NCI-H526 (cell line): ENCODE data around the gene NTRK3.

Experiments
- DNase-seq, 2 experiments: peaks; one replicate each; lab custom pipeline; 2025; lab: John Stamatoyannopoulos, UW

NTRK3 gene

DNA sequence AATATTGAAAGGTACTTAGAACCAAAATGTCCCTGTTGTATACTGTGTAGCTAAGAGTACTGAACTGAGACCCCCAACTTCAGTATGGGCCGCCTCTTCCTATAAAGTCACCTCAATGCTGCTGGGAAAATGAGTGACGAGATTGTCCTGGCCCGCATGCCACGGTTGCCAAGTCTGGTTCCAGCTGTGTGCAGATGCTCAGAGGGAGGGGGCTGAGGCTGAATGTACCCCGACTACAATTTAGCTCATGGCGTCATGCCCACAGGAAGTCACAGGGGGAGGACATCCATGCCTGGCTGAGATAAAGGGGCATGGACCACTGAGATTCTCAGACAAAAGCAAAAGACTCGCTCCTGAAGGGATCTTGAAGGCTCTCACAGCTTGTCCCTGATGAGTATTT, 271.1 kb downstream of the NTRK3 start:
- DNase-seq: no peak

DNA sequence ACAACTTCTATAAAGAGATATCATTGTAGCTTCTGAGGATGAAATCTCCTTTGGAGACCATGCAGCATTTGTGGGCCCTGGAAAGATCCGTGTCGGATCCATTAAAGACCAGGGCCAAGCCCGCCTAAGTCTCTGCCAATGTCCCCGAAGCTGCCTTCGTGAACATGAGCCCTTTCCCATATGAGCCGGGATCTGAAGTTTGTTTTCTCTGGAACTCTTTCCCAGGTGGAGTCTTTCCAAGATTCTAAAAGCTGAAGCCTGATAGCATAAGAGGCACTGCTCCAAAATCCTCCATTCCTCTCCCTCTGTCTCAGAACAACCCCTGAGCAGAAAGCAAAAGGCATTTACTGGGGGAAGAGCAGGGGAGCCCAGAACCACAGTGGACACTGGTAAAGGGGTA, 274.6 kb downstream of the NTRK3 start:
- no peak for DNase-seq

DNA sequence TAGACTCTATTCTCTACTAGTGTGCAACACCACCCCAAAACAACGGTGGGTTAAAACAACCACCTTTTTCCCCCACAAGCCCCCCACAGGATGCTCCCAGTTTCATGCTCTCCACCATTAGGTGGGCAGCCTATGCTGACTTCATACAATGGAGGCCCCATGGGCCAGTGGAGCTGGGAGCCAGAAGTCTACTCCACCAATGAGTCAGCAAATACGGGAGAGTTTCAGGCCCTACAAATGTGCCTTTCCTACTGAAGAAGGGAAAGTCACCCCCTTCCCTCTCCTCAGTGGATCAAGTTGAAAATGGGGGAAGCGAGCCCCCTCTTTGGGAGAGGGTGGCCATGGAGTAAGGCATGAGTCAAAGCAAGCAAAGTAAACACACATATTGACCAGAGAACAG, 278.6 kb downstream of the NTRK3 start:
- no peak for DNase-seq

DNA sequence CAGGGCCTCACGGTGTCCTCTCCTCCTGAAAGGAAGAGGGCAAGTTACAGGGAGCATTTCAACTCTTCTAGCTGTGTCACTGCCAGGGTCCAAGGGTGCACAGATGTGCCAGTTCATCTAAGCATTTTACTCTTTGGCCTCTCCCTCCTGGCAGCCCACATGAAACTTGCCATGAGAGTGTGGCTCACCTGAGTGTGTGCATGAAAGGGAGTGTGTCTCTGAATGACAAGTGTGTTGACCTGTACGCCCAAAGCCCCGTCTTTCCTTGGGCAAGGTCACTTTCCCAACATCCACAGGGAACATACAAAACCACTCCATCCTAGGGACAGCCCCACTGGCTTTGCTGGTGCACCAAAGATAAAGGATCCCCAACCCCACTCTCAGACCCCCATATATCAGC, 280.0 kb downstream of the NTRK3 start:
- no peak for DNase-seq

DNA sequence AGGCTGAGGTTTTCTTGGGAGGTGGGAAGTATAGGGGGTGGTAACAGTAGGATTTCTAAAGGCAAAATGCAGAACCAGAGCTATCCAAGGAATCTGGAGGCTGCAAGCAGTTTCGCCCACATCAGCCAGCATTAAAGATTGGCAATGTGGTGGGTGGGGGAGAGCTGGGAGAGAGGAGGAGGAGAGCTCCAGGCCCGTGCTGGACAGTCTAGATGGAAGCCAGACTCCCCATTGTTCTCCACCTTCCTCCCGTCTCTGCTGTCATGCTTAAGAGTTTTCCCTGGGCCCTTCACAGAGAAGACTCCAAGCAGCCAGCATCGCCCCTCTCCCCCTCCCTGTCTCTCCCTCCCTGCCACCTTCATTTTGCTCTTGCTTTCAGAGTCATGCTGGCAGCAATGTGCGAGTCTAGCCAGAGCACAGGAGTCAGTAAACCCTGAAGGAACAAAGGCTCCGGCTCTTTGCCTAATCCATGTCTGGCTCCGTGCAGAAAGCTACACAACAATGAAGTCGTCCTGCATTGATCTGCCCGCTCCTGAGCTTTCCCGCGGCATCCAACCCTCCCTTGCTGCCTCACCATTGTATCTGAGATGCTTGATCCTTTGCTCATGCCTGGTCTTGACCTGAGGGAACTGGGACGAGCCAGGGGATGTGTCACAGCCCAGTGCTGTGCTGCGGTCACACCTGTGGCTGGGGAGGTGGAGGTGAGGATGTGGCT, 282.9 kb downstream of the NTRK3 start:
- DNase-seq: no peak

DNA sequence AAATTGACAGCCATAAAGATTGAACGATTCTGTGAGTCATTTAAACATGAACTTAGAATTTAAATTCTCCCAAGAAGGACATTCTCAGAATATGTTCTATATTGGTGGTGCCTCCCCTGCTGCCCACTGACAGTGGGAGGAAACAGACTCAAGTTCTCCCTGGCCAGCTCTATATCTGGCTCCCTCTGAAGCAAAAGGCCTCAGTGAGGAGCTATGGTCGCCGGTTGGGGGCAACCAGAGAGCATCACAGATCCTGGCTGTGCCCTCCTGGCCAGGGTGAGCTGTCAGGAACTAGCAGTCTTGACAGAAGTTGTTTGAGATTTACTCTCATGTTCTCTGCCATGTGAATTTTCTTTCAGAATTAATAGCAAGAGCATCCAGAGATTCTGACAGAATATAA, 285.5 kb downstream of the NTRK3 start:
- DNase-seq: no peak

DNA sequence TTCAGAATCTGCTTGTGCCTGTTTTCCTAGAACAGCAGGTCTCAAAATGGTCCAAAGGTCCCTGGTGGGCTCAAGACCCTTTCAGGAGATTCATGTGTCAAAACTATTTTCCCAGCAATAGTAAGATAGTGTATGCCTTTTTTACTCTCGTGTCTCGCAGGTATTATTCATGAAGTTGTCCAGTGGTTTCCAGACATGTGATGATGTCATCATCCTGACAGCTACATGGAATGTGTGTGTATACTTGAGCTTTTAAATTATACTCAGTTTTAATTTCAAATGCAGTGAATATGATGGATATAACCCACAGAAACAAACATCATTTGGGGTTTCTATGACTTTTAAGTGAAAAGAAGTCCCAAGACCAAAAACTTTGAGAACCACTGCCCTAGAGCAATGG, 288.6 kb downstream of the NTRK3 start:
- no peak for DNase-seq

DNA sequence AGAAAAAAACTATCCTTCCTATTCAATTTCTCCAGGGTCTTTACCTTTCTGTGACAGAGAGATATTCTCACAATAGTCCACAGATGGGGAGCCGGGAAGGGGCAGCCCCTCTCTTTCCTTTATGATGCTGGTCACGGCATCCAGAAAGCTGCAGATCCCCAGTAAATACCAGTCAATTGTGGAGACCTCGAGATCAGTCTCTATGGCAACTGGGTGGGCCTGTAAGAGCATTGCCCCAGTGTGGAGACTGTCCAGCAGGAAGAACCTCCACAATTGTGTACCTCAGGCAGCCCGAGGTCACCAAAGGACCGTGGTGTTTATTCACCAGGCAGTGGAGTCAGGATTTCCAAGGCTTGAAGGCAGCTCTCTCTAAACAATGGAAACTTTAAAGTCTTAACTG, 291.2 kb downstream of the NTRK3 start:
- DNase-seq: no peak

DNA sequence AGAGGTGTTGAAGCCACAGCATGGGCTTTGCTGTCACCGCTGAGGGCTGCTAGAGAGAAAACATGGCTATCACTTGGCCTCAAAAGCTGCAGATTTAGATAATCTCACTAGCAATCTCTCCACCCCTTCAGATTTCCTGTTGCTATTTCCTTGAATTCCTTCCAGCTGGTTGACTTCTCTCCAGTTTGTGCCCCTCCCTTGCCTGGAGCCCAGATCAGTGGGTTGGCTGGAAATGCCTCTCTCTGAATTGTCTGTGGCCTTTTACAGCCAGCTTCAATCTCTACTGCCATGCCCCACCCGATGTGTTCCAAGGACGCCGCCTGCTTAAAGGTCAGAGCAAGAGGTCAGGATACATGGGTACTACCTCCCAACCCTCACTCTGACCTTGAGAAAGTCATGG, 294.1 kb downstream of the NTRK3 start:
- no peak for DNase-seq

DNA sequence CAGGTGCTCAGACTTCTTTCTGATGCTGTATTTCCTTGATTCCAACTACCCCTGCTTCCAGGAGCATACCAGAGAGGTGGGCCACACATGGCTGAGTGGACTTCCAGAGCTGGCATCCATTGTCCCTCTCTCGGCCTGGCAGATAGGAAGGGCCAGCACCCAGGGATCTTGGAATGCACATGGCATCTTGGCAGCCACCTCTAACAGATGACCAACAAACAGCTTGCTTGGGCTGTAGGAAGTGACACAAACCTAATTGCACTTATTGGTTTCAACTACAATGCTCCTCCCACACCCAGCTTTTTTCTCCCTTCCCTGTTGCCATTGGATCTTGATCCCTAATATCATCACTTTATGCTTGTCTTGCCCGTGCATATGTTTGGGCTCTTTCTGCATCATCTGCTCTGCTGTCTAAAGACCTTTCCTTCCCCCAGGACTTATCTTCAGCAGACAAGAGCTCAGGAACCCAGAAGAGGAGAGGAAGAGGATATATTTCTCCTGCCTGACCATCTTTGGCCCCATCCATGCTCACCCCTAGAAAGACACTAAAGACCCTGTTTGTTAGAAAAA, 294.6 kb downstream of the NTRK3 start:
- DNase-seq: no peak

DNA sequence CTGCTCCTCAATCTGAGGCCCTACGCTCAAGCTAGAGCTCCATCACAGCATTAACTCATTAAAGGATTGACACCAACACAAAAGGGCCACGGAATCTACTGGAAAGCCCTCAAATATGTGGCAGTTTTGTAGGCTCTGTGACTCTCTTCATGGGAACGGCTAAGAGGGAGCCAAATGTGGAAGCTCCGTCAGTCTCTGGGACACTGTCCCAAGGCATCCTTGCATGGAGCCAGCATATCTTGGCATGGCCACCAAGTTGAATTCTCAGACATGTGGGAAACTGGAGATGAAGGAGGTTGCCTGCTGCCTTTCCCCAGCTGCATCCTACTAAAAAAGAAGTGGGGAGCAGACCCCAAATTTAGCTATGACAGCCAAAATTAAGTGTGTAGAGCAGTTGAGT, 296.9 kb downstream of the NTRK3 start:
- DNase-seq: no peak

DNA sequence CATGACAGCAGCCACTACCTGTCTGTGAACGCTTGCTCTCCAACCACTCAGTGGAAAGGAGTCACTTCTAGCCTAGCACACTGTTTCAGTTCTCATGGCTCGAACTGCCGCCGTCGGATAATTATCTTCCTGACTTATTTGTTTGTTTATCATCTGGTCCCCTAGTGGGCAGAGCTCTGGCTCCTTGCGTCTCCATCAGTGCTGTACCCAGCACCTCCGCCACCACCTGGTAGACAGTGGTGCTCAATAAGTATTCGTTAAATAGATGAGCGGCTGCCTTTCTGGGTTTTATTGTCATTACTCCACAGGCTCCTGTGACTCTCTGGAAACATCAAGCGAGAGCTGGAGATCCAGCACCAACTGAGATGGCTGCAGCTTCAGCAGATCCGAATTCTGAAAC, 297.5 kb downstream of the NTRK3 start:
- DNase-seq: no peak

DNA sequence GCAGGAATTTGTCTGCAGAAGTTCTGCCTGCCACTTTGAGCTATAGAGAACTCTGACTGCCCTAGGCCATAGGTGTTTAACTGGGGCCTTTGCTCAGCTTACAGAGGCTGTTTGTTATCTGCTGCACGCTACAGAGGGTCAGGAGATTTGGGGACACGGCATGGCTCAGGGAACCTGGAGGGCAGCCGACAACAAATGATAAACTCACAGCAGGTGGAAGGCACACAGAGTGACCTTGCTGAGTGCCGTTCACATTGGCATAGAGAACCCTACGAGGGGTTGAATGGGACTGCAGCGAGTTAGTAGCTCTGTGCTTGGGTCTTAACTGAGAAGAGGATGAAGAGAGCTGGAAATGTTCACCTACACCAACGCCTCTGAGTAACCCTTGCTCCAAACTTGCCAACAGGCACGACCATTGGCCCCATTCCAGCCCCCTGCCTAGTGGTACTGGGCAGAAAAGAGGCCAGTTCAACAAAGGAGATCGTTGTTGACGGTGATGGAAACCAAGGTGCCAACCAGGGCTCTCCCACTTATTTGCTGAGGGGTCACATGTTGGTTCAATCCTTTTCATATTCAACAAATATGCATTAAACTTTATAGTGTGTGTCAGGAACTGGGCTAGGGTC, 301.1 kb downstream of the NTRK3 start:
- DNase-seq: no peak

DNA sequence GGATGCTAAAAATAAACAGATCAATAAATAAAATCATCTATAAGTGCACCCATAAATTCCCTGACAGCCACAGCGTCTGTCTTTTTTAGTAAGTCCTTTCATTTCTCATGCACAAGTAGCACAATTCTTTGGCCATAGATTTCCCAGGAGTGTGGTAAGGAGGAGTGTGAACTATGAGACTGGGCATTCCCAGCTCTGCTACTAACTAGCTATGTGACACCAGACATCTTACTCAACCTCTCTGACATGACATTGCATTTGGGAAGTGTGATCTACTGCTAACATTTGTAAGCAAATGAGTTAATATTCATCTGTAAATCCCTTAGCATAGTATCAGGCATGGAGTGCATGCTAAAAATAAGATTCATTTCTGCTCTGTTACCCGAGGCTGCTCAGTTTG, 301.7 kb downstream of the NTRK3 start:
- DNase-seq: no peak

DNA sequence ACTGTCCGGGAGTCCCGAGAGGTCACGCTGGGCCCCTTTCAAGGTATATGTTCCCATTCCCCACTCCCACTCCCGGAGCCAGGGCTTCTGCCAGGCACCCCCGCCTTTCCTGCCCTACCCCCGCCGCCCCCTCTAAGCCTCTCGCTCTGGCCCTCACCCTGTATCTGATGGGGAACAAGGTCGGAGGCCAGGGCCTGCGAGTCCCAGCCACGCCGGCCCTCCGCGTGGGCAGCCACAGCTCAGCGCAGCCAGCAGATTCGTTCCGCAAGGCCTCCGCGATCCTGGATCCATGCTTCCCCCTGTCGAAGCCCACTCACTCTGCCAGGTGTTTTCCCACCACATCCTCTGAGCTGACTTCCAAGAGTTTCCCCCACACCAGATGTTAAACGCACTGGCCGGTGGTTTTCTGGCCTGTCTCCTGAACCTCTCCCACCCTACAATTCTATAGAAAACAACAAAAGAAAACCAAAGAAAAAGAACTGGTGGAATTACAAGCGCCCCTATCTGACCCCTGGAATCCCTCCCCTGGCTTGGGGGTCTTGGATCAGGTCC, 303.7 kb downstream of the NTRK3 start:
- no peak for DNase-seq

DNA sequence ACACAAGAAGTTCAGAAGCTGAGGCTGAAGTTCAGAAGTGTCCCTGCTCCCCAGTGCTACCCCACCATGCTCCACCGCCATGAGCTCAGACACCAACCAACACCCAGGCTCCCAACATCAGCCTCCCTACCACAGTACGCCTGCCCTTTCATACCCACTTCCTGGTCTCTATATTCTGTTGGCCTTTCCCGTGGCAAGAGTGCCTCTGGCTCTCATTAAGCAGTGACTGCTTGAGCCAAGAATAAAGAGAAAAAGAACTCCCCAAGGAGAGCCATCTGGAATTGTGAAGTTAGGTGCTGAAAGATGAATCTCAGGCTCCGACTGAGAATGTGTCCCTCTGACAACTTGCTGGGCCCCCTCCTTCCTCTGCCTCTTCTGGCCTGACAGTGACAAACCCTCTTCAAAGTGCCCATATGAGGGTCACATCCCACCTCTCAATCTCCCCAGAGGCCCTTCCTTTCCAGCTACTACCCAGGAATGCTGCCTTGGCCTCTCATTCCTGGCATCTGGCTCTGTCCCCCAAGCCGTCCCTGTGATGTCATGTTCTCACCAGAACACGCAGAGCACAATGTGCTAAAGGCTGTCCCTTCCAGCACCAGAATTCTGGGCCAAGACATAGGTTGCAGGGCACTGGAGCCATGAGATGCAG, 306.8 kb downstream of the NTRK3 start:
- DNase-seq: no peak

DNA sequence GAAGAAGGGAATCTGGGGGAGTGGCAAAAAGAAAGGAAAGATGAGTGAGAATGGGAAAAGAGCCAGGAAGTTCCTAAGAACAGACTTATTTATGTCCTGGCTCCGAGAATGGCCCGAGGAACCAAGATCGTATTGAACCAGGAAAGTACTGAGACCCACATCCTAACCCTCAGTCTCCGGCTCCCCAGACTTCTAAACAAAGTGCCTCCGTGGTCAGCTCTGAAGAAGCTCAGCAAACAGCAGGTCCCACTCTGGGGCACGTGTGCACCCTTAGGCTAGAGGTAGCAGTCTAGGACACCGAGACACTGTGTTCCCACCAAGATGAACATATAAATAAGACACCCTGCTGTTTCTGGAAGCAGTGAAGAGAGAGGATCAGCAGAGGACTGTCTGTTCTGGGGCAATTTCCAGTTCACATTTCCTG, 307.4 kb downstream of the NTRK3 start:
- no peak for DNase-seq

DNA sequence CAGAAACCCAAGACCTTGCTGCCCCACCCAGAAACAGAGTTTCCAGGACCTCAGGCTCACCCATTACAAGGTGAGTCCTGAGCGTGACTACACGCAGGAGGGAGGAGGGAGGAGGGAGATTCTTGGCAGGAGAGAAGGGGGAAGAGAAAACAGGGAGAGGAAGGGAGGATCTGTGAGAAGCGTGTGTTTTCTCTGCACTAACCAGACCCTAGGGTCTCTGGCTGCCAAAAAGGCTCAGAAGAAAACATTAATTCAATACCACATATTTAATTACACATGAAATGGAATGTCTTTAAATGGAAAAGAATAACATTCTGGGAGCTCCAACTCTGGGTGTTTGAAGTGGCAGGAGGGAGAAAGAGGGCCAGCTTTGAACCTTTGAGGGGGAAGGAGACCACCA, 309.0 kb downstream of the NTRK3 start:
- DNase-seq: no peak

DNA sequence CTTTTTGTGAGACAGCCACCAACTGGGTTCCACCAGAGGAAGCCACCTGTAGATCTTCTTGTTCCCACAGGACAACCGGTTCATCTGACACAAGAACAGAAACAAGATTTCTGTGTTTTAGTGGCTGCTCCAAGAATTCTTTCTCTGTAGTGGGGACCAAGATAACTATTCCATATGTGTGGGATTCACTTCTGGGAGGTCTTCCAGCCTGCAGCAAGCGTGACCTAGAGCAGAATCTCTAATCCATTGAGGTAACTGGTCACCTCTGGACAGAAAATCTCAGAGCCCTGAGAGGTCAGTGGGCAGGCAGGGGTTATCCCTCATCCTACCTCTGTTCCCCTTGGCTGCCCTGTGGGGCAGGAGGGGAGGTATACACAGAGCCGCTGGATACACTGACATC, 311.3 kb downstream of the NTRK3 start:
- no peak for DNase-seq

DNA sequence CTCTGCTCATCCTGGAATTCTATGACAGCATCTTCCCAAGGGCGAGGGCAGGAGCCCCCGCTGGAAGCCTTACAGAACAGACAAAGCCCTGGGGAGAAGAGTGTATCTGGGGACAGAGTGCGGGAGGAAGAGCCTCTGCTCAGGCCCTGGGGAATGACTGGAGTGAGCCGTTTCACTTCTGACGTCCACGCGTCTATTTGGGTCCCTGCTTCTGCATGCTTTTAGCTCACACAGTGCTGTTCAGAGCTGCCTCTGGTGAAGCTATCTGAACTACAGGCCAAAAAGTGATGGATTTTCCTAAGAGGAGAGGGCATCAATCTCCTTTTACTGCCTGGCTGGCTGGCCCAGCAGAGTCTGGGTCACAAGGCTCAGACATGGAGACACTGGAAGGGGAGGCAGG, 311.8 kb downstream of the NTRK3 start:
- no peak for DNase-seq

DNA sequence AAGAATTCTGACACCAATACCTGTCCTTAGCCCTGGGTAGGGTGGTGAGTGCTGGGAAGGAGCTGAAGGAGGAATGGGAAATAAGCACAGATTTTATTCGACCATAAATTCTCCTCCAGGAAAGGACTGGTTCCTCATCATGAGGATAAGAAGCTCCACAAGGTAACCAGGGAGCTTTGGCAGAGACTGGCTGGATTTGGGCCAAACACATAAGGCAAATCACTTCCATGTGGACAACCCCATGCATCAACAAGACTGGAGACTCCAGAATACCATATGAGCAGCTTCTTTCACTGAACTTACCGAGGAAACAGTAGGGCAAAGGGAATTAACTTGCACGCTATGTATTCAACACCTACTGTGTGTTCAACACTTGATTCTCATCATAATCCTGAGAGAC, 312.5 kb downstream of the NTRK3 start:
- no peak for DNase-seq

DNA sequence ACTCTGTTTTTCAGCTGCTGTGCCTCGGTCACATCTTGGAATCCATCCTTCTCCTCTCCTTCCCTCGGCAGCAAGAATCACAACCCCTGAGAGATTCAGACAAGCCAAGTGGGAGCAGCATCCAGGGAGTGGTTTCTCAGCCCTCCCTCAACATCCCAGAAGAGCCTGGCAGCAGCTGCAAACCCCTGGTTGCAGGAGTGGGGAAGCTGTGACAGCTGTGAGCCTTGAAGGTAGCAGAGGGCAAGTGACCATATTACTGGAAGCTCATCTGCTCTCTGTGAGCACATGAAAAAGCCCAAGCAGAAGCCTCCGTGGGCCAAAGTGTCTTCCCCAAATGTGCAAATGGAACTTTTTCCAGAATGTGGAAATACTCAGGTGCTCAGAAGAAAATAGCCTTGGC, 312.9 kb downstream of the NTRK3 start:
- DNase-seq: no peak

DNA sequence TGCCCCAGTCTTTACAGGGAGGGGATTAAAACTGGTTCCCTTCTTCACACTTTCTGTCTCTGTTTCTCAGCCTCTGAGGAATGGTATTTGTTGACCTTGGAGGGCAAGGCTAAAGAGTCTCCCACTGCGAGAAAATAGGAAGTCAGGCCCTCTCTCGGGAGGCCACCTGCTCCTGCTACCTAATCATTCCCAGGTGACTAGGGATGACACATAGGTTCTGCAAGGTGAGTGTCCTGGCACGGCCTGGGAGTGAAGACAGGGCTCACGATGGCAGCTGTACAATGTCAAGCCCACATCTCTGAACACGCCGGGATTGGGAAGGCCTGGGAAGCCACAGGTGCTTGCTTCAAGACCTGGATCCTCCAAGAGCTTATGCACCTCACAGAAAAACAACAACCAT, 314.2 kb downstream of the NTRK3 start:
- DNase-seq: no peak
